IPS-18c (cell line): Measurements from ENCODE around the gene GPR108.

Experiments used
- H3K4me3 ChIP-seq: 2 replicates; pipeline ENCODE4 v1.7.0; 2013; ENCODE audit warnings: low read depth, mild to moderate bottlenecking, low read length, moderate library complexity; ENCODE audit not compliant: insufficient read depth
- H3K9me3 ChIP-seq: one replicate; pipeline ENCODE4 v1.6.1; 2013; ENCODE audit warnings: mild to moderate bottlenecking, low read length, moderate library complexity; ENCODE audit not compliant: control insufficient read depth, insufficient read depth

The GPR108 gene

GRCh38 chr19:6705931-6706632 lies 31.3 kb downstream of the GPR108 start:
- Histone ChIP-seq H3K4me3 (no peak overlapping the region), H3K9me3 (no peaks in the 10 kb centered on the region)

- Histone ChIP-seq H3K9me3 (peaks cover 2% of the 10 kb centered on the region), H3K4me3 (no peak overlapping the region)
Measured at GRCh38 chr19:6700586-6701316, 36.6 kb downstream of the GPR108 start.

GRCh38 chr19:6699935-6700334 lies 37.4 kb downstream of the GPR108 start:
- no peak overlapping the region for H3K4me3 ChIP-seq
- H3K9me3 ChIP-seq, result peaks cover 2% of the 10 kb centered on the region

GRCh38 chr19:6697291-6697690 lies 40.1 kb downstream of the GPR108 start:
- H3K9me3 ChIP-seq, result peaks cover 2% of the 10 kb centered on the region
- H3K4me3 ChIP-seq, result no peak overlapping the region

- Histone ChIP-seq H3K4me3 (no peak overlapping the region), H3K9me3 (peaks cover 2% of the 10 kb centered on the region)
Measured at GRCh38 chr19:6696239-6696820, 41.0 kb downstream of the GPR108 start.

- H3K9me3 ChIP-seq, result peaks cover 2% of the 10 kb centered on the region
Measured at GRCh38 chr19:6694147-6694815, 43.1 kb downstream of the GPR108 start.

GRCh38 chr19:6693681-6694080 lies 43.7 kb downstream of the GPR108 start:
- peaks cover under 1% of the 10 kb centered on the region for H3K9me3 ChIP-seq
- H3K4me3 ChIP-seq, result no peak overlapping the region

More at GRCh38 chr19:6694147-6694815, 43.1 kb downstream of the GPR108 start:
- H3K4me3 ChIP-seq, result no peak overlapping the region

GRCh38 chr19:6693056-6693471 lies 44.3 kb downstream of the GPR108 start:
- no peak overlapping the region for H3K4me3 ChIP-seq
- H3K9me3 ChIP-seq, result no peaks in the 10 kb centered on the region

GRCh38 chr19:6692027-6692426 lies 45.4 kb downstream of the GPR108 start:
- H3K9me3 ChIP-seq, result no peaks in the 10 kb centered on the region
- no peak overlapping the region for H3K4me3 ChIP-seq

GRCh38 chr19:6691342-6691741 lies 46.0 kb downstream of the GPR108 start:
- no peaks in the 10 kb centered on the region for H3K9me3 ChIP-seq
- H3K4me3 ChIP-seq, result no peak overlapping the region

- Histone ChIP-seq H3K4me3 (no peak overlapping the region), H3K9me3 (no peaks in the 10 kb centered on the region)
Measured at GRCh38 chr19:6690160-6690885, 47.1 kb downstream of the GPR108 start.

GRCh38 chr19:6687114-6687513 lies 50.3 kb downstream of the GPR108 start:
- Histone ChIP-seq H3K9me3 (no peaks in the 10 kb centered on the region), H3K4me3 (no peak overlapping the region)

- H3K4me3 ChIP-seq, result no peak overlapping the region
Measured at GRCh38 chr19:6686628-6686975, 50.8 kb downstream of the GPR108 start.

GRCh38 chr19:6685962-6686627 lies 51.3 kb downstream of the GPR108 start:
- Histone ChIP-seq H3K9me3 (no peaks in the 10 kb centered on the region), H3K4me3 (no peak overlapping the region)

More at GRCh38 chr19:6686628-6686975, 50.8 kb downstream of the GPR108 start:
- H3K9me3 ChIP-seq, result no peaks in the 10 kb centered on the region

- Histone ChIP-seq H3K9me3 (no peaks in the 10 kb centered on the region), H3K4me3 (no peak overlapping the region)
Measured at GRCh38 chr19:6685482-6685881, 51.9 kb downstream of the GPR108 start.

GRCh38 chr19:6683971-6684370 lies 53.4 kb downstream of the GPR108 start:
- no peak overlapping the region for H3K4me3 ChIP-seq

More at GRCh38 chr19:6683971-6684370, 53.4 kb downstream of the GPR108 start:
- H3K9me3 ChIP-seq, result no peaks in the 10 kb centered on the region
